Adrenal gland (tissue), 5 donors: ENCODE data around the gene BMP2K.

Experiments
- CTCF ChIP-seq, 6 experiments: fragments of 450-650 bp in 4 of 6; fragments of 200-600 bp in 2 of 6; sonication (generic) in 1 of 6; IDR thresholded peaks; 1 replicate in 5 of 6; 2 replicates in 1 of 6; pipeline versions ENCODE4 v1.5.1 to v1.8.0; 2016 to 2021; ENCODE audit warnings: antibody characterized with exemption in 6 of 6, mild to moderate bottlenecking in 2 of 6, moderate library complexity in 1 of 6
- POLR2A ChIP-seq, 2 donors: fragments of 450-650 bp; IDR thresholded peaks; one replicate each; pipeline ENCODE4 v1.6.1; 2017; ENCODE audit warnings: antibody characterized with exemption in 2 of 2, mild to moderate bottlenecking in 2 of 2, moderate library complexity in 1 of 2
- donor health status: DM: no; HTN: no; CAD: no.

GRCh38 chr4:78803983-78804382 lies 27.8 kb downstream of the BMP2K start:
- no peak for TF ChIP-seq CTCF (IDR thresholded peaks at IDR 0.05)
- no peak for TF ChIP-seq POLR2A (IDR thresholded peaks at IDR 0.05)
